ENCODE data around the gene PAMR1. TPM values are rescaled to one million over a fixed set of nuclear protein-coding genes. Genes with fewer than 3 reads are reported as not detected.

PAMR1 gene
- total and polyA plus RNA-seq, 5 experiments from 2014 or later: not detected

- no peaks in the 10 kb centered on the region for H3K4me1 Mint-ChIP-seq
- DNase-seq (no peak), ATAC-seq (no peak)
- H3K9me3 Mint-ChIP-seq: no peaks in the 10 kb centered on the region
- H3K4me3 Mint-ChIP-seq: no peak overlapping the region
- no peak overlapping the region for H3K27ac Mint-ChIP-seq
- peaks cover 5 to 62% (median 17%) of the 10 kb centered on the region in 5 donors for H3K27me3 Mint-ChIP-seq
- POLR2A ChIA-PET: no interaction called here
- no peaks in the 10 kb centered on the region for H3K36me3 Mint-ChIP-seq
These were observed 65.9 kb downstream of the PAMR1 start for GRCh38 chr11:35459489-35459888.

- Mint-ChIP-seq H3K27me3 (peaks cover 2 to 56% (median 14%) of the 10 kb centered on the region in 5 donors), H3K27ac (no peak overlapping the region), H3K4me3 (no peak overlapping the region), H3K9me3 (no peaks in the 10 kb centered on the region), H3K4me1 (no peaks in the 10 kb centered on the region), H3K36me3 (no peaks in the 10 kb centered on the region)
- ATAC-seq (no peak), DNase-seq (no peak)
- POLR2A ChIA-PET: no interaction called here
These were observed 66.6 kb downstream of the PAMR1 start for GRCh38 chr11:35458846-35459245.

GRCh38 chr11:35454362-35454761, 71.1 kb downstream of the PAMR1 start:
- POLR2A ChIA-PET: no interaction called here
- H3K27me3 Mint-ChIP-seq: peaks cover 8 to 44% (median 18%) of the 10 kb centered on the region in 5 donors

GRCh38 chr11:35436581-35437250, 88.7 kb downstream of the PAMR1 start:
- Mint-ChIP-seq H3K27ac (no peak overlapping the region), H3K4me3 (no peak overlapping the region), H3K4me1 (peaks cover 0 to 1% (median 0%) of the 10 kb centered on the region in 4 donors), H3K36me3 (no peaks in the 10 kb centered on the region), H3K9me3 (peaks cover 0 to 3% (median 0%) of the 10 kb centered on the region in 9 donors), H3K27me3 (peaks cover 23 to 69% (median 34%) of the 10 kb centered on the region in 5 donors)
- ATAC-seq (no peak), DNase-seq (no peak)
- POLR2A ChIA-PET: no interaction called here

More at GRCh38 chr11:35454362-35454761, 71.1 kb downstream of the PAMR1 start:
- no peaks in the 10 kb centered on the region for H3K4me1 Mint-ChIP-seq
- H3K4me3 Mint-ChIP-seq: no peak overlapping the region
- H3K9me3 Mint-ChIP-seq: peaks cover 0 to 13% (median 3%) of the 10 kb centered on the region in 9 donors
- peaks cover 0 to 10% (median 4%) of the 10 kb centered on the region in 3 donors for H3K36me3 Mint-ChIP-seq
- no peak overlapping the region for H3K27ac Mint-ChIP-seq
- ATAC-seq: no peak
- DNase-seq: no peak

GRCh38 chr11:35433588-35433987, 91.8 kb downstream of the PAMR1 start:
- peaks cover 19 to 73% (median 43%) of the 10 kb centered on the region in 5 donors for H3K27me3 Mint-ChIP-seq
- POLR2A ChIA-PET: no interaction called here
- no peak overlapping the region for H3K27ac Mint-ChIP-seq

GRCh38 chr11:35432464-35432863, 93.0 kb downstream of the PAMR1 start:
- Mint-ChIP-seq H3K4me1 (peaks cover 0 to 1% (median 0%) of the 10 kb centered on the region in 4 donors), H3K27me3 (peaks cover 26 to 73% (median 42%) of the 10 kb centered on the region in 5 donors), H3K4me3 (no peak overlapping the region), H3K9me3 (no peaks in the 10 kb centered on the region), H3K27ac (peak overlapping the region in 1 of 10 donors; percentile 44), H3K36me3 (no peaks in the 10 kb centered on the region)
- POLR2A ChIA-PET: no interaction called here
- no peak for ATAC-seq
- DNase-seq: peak in 1 of 10 donors; percentile 62

More at GRCh38 chr11:35433588-35433987, 91.8 kb downstream of the PAMR1 start:
- Mint-ChIP-seq H3K36me3 (no peaks in the 10 kb centered on the region), H3K9me3 (no peaks in the 10 kb centered on the region), H3K4me3 (no peak overlapping the region), H3K4me1 (peaks cover 0 to 1% (median 0%) of the 10 kb centered on the region in 4 donors)
- no peak for DNase-seq
- no peak for ATAC-seq

GRCh38 chr11:35427071-35427470, 98.3 kb downstream of the PAMR1 start:
- no peak overlapping the region for H3K4me3 Mint-ChIP-seq
- ATAC-seq: no peak
- no peak overlapping the region for H3K27ac Mint-ChIP-seq
- no peaks in the 10 kb centered on the region for H3K4me1 Mint-ChIP-seq
- DNase-seq: no peak
- POLR2A ChIA-PET: no interaction called here
- no peaks in the 10 kb centered on the region for H3K9me3 Mint-ChIP-seq
- no peaks in the 10 kb centered on the region for H3K36me3 Mint-ChIP-seq
- H3K27me3 Mint-ChIP-seq: peaks cover 33 to 84% (median 42%) of the 10 kb centered on the region in 5 donors

GRCh38 chr11:35426351-35426750, 99.1 kb downstream of the PAMR1 start:
- Mint-ChIP-seq H3K4me1 (no peaks in the 10 kb centered on the region), H3K4me3 (no peak overlapping the region), H3K36me3 (no peaks in the 10 kb centered on the region), H3K27ac (no peak overlapping the region), H3K27me3 (peaks cover 37 to 89% (median 47%) of the 10 kb centered on the region in 5 donors), H3K9me3 (no peaks in the 10 kb centered on the region)
- ATAC-seq: no peak
- POLR2A ChIA-PET: no interaction called here
- no peak for DNase-seq

GRCh38 chr11:35425603-35426212, 99.7 kb downstream of the PAMR1 start:
- Mint-ChIP-seq H3K36me3 (no peaks in the 10 kb centered on the region), H3K27me3 (peaks cover 43 to 89% (median 50%) of the 10 kb centered on the region in 5 donors), H3K27ac (no peak overlapping the region), H3K4me3 (no peak overlapping the region), H3K9me3 (no peaks in the 10 kb centered on the region), H3K4me1 (peaks cover 0 to 2% (median under 1%) of the 10 kb centered on the region in 4 donors)
- POLR2A ChIA-PET: no interaction called here
- ATAC-seq (no peak), DNase-seq (no peak)

GRCh38 chr11:35424157-35424940, 101.1 kb downstream of the PAMR1 start:
- peaks cover 0 to 13% (median 3%) of the 10 kb centered on the region in 4 donors for H3K4me1 Mint-ChIP-seq
- H3K27ac Mint-ChIP-seq: no peak overlapping the region
- POLR2A ChIA-PET: no interaction called here
- H3K4me3 Mint-ChIP-seq: no peak overlapping the region
- DNase-seq: no peak
- ATAC-seq: no peak
- H3K36me3 Mint-ChIP-seq: no peaks in the 10 kb centered on the region
- H3K9me3 Mint-ChIP-seq: no peaks in the 10 kb centered on the region
- peaks cover 39 to 84% (median 55%) of the 10 kb centered on the region in 5 donors for H3K27me3 Mint-ChIP-seq

- Mint-ChIP-seq H3K27ac (peak overlapping the region in 1 of 10 donors; percentile 58), H3K9me3 (no peaks in the 10 kb centered on the region)
- ATAC-seq: no peak
These were observed 105.0 kb downstream of the PAMR1 start for GRCh38 chr11:35420371-35420770.

GRCh38 chr11:35419830-35420333, 105.5 kb downstream of the PAMR1 start:
- Mint-ChIP-seq H3K9me3 (no peaks in the 10 kb centered on the region), H3K4me3 (peak overlapping the region in 9 of 10 donors; percentile 22 to 75 (median 63)), H3K4me1 (peaks cover 2 to 18% (median 10%) of the 10 kb centered on the region in 4 donors), H3K27ac (peak overlapping the region in 1 of 10 donors; percentile 58), H3K36me3 (peaks cover 0 to 3% (median 0%) of the 10 kb centered on the region in 3 donors), H3K27me3 (peaks cover 43 to 83% (median 69%) of the 10 kb centered on the region in 5 donors)
- POLR2A ChIA-PET: interaction anchor here (0.6 kb wide), 1 partner anchor 480 kb away, joined by 4 read pairs; no protein-coding TSS in a partner anchor
- DNase-seq (no peak), ATAC-seq (no peak)

More at GRCh38 chr11:35420371-35420770, 105.0 kb downstream of the PAMR1 start:
- Mint-ChIP-seq H3K27me3 (peaks cover 45 to 86% (median 68%) of the 10 kb centered on the region in 5 donors), H3K36me3 (peaks cover 0 to 3% (median 0%) of the 10 kb centered on the region in 3 donors), H3K4me3 (peak overlapping the region in 9 of 10 donors; percentile 22 to 75 (median 63)), H3K4me1 (peaks cover 2 to 18% (median 10%) of the 10 kb centered on the region in 4 donors)
- POLR2A ChIA-PET: no interaction called here
- no peak for DNase-seq
